K562 (cell line): ENCODE measurements around the gene ZDHHC14. TPM values are rescaled to one million over a fixed set of nuclear protein-coding genes. Genes with fewer than 3 reads are reported as not detected.

Experiments used
- ATAC-seq: fragments of 200-7000 bp; cut with Tn5 transposase; 3 replicates; pipeline ENCODE4 v1.9.1; 2020; ENCODE audit warnings: moderate library complexity
- BruUV-seq: library from RNA; stranded (reverse); fragments of 400-500 nt; replicated peaks from 2 replicates; lab custom pipeline; 2021; lab: Mats Ljungman, UMichigan
- CTCF ChIA-PET: fragments of 300-600 bp; formaldehyde crosslinking; extraction: SDS; loops from one replicate; lab custom pipeline; 2021; ENCODE audit warnings: low intra/inter-chr PET ratio; lab: Yijun Ruan, JAX
- POLR2A ChIA-PET: fragments of 300-600, 350-650 bp; sonication (Branson Sonifier 250); formaldehyde crosslinking; extraction: SDS; loops from one replicate; lab custom pipeline; 2021; ENCODE audit warnings: antibody characterized with exemption, inconsistent platforms; lab: Yijun Ruan, JAX
- DNase-seq, 4 experiments: peaks; one replicate each; pipeline versions ENCODE4 v3.0.0 to v3.0.0-alpha.2; 2011 to 2018; ENCODE audit warnings: low spot score in 3 of 4, mixed read lengths in 3 of 4; ENCODE audit errors: extremely low read depth in 1 of 4
- FAIRE-seq: peaks from 2 replicates; lab custom pipeline; 2011; peaks lifted over from hg19 to GRCh38; lab: Jason Lieb, UNC
- H2AFZ ChIP-seq: 2 replicates; pipeline ENCODE4 v1.6.0; 2011; ENCODE audit warnings: low read depth, low read length, control low read depth, inconsistent platforms
- H3K27ac ChIP-seq: fragments of 200-600 bp; 3 replicates; pipeline ENCODE4 v1.8.0; 2011; ENCODE audit warnings: low read depth, mild to moderate bottlenecking, control low read depth, inconsistent platforms, low read length, moderate library complexity, mixed read lengths; ENCODE audit errors: extremely low read depth
- H3K27me3 ChIP-seq, 2 experiments: fragments of 300-600 bp in 1 of 2; 2 replicates in 1 of 2; 3 replicates in 1 of 2; pipeline versions ENCODE4 v1.6.0 to v1.8.0; 2011; ENCODE audit warnings: inconsistent platforms in 2 of 2, low read length in 2 of 2, mild to moderate bottlenecking in 1 of 2, mixed read lengths in 1 of 2, moderate library complexity in 1 of 2; ENCODE audit not compliant: control insufficient read depth in 2 of 2, insufficient read depth in 2 of 2
- H3K36me3 ChIP-seq: fragments of 300-600 bp; 3 replicates; pipeline ENCODE4 v1.8.0; 2011; ENCODE audit warnings: mild to moderate bottlenecking, low read length, inconsistent platforms; ENCODE audit not compliant: control insufficient read depth, insufficient read depth
- H3K4me1 ChIP-seq, 2 experiments: fragments of 200-600 bp in 1 of 2; replicated peaks in 1 of 2; 2 replicates in 1 of 2; 3 replicates in 1 of 2; pipeline versions ENCODE4 v1.5.1 to v1.8.0; 2011; ENCODE audit warnings: inconsistent platforms in 2 of 2, low read length in 2 of 2, mild to moderate bottlenecking in 1 of 2, mixed read lengths in 1 of 2, moderate library complexity in 1 of 2; ENCODE audit not compliant: control insufficient read depth in 2 of 2, insufficient read depth in 2 of 2
- H3K4me2 ChIP-seq: 2 replicates; pipeline ENCODE4 v1.6.1; 2011; ENCODE audit warnings: low read length, control low read depth, inconsistent platforms, mixed read lengths; ENCODE audit not compliant: insufficient read depth
- H3K4me3 ChIP-seq: fragments of 200-600 bp; sonication (generic), shearing (Covaris generic); 2 replicates; pipeline ENCODE4 v1.5.1; 2016; ENCODE audit warnings: control low read depth, inconsistent platforms
- H3K79me2 ChIP-seq: fragments of 200-600 bp; 3 replicates; pipeline ENCODE4 v1.8.0; 2011; ENCODE audit warnings: low read length, inconsistent platforms; ENCODE audit not compliant: control insufficient read depth, insufficient read depth
- H3K9ac ChIP-seq, 2 experiments: 2 replicates each; pipeline versions ENCODE4 v1.6.0 to v1.6.1; 2011; ENCODE audit warnings: low read depth in 2 of 2, low read length in 2 of 2, control low read depth in 1 of 2, inconsistent platforms in 1 of 2, mild to moderate bottlenecking in 1 of 2, mixed read lengths in 1 of 2; ENCODE audit not compliant: insufficient read depth in 1 of 2
- H3K9me1 ChIP-seq: one replicate; pipeline ENCODE4 v1.6.0; 2011; ENCODE audit warnings: inconsistent platforms, mild to moderate bottlenecking, low read length, moderate library complexity; ENCODE audit not compliant: control insufficient read depth, insufficient read depth
- H3K9me3 ChIP-seq: replicated peaks from 2 replicates; pipeline ENCODE4 v1.5.1; 2011; ENCODE audit warnings: low read depth, low read length, inconsistent platforms; ENCODE audit not compliant: control insufficient read depth, insufficient read depth
- H4K20me1 ChIP-seq: replicated peaks from 2 replicates; pipeline ENCODE4 v1.6.1; 2011; ENCODE audit warnings: low read length, inconsistent platforms, mixed read lengths; ENCODE audit not compliant: control insufficient read depth, insufficient read depth
- ASH1L ChIP-seq: fragments of 450-650 bp; IDR thresholded peaks from 2 replicates; pipeline ENCODE4 v1.6.1; 2018; ENCODE audit warnings: borderline replicate concordance, mild to moderate bottlenecking, low read depth; ENCODE audit not compliant: partially characterized antibody
- CBX2 ChIP-seq: fragments of 200-600 bp; sonication (generic); IDR thresholded peaks from one replicate; pipeline ENCODE4 v1.6.1; 2012; ENCODE audit warnings: mild to moderate bottlenecking, low read length, inconsistent platforms; ENCODE audit not compliant: insufficient read depth, poor library complexity, severe bottlenecking
- CCNT2 ChIP-seq: IDR thresholded peaks from 2 replicates; pipeline ENCODE4 v1.6.1; 2011; ENCODE audit warnings: borderline replicate concordance, low read depth, mild to moderate bottlenecking, moderate library complexity, mixed read lengths, low read length; ENCODE audit not compliant: insufficient read length; ENCODE audit errors: extremely low read depth
- DMBX1 ChIP-seq: fragments of 250-450 bp; sonication (Bioruptor Pico); IDR thresholded peaks from 2 replicates; pipeline ENCODE4 v1.8.0; 2022; ENCODE audit warnings: inconsistent platforms, mild to moderate bottlenecking, moderate library complexity, borderline replicate concordance
- KLF1 ChIP-seq: fragments of 450-650 bp; IDR thresholded peaks from 2 replicates; pipeline ENCODE4 v1.6.1; 2016; ENCODE audit warnings: missing genetic modification characterization, missing compliant biosample characterization
- MCM5 ChIP-seq: fragments of 450-650 bp; IDR thresholded peaks from 2 replicates; pipeline ENCODE4 v1.6.1; 2016; ENCODE audit warnings: low read depth
- NR4A1 ChIP-seq, 2 experiments: fragments of 250-450 bp in 1 of 2; fragments of 450-650 bp in 1 of 2; sonication (Bioruptor Pico) in 1 of 2; IDR thresholded peaks; 2 replicates each; pipeline versions ENCODE4 v1.4.0 to v1.6.1; 2016 to 2020; ENCODE audit warnings: mild to moderate bottlenecking in 2 of 2, missing compliant biosample characterization in 1 of 2, missing genetic modification characterization in 1 of 2, moderate library complexity in 1 of 2
- PHF21A ChIP-seq: fragments of 450-650 bp; IDR thresholded peaks from 2 replicates; pipeline ENCODE4 v1.6.1; 2017; ENCODE audit warnings: low read depth, borderline replicate concordance
- TRIM25 ChIP-seq: fragments of 450-650 bp; IDR thresholded peaks from 2 replicates; pipeline ENCODE4 v1.7.0; 2016; ENCODE audit warnings: borderline replicate concordance
- XRCC4 ChIP-seq: IDR thresholded peaks from one replicate; pipeline ENCODE4 v1.6.1; 2011; ENCODE audit not compliant: insufficient read depth, insufficient read length; ENCODE audit errors: extremely low read depth
- ZNF224 ChIP-seq: sonication (generic); formaldehyde crosslinking; IDR thresholded peaks from 2 replicates; pipeline ENCODE4 v1.8.0; 2022; ENCODE audit warnings: mild to moderate bottlenecking, missing genetic modification reagents
- ZNF316 ChIP-seq: fragments of 450-650 bp; IDR thresholded peaks from 2 replicates; pipeline ENCODE4 v1.6.1; 2016
- WGBS: fragments of 100-300 bp; shearing (Covaris generic); methylation state at CpG from one replicate; pipeline ENCODE4 v1.1.6; 2016; ENCODE audit warnings: low coverage, mixed read lengths; ENCODE audit not compliant: insufficient coverage; ENCODE audit errors: missing lambda C conversion rate; 5-methylcytosine and 5-hydroxymethylcytosine counted together
- in situ Hi-C: fragments of 300-500 bp; cut with MboI; formaldehyde crosslinking; loops from 4 replicates; pipeline ENCODE4 v1.15.0; 2018; ENCODE audit warnings: inconsistent platforms, mixed read lengths
- intact Hi-C: fragments of 100-400 bp; cut with micrococcal nuclease; formaldehyde crosslinking; loops from 2 replicates; pipeline ENCODE4 v1.14.2; 2022
- polyA plus RNA-seq, 8 experiments: library from polyadenylated mRNA; depleted of rRNA in 4 of 8; stranded (reverse) in 5 of 8; unstranded in 3 of 8; fragments of >200 nt; fragmentation: Nextera tagmentation in 2 of 8; fragmentation: Illumina TruSeq in 1 of 8; extraction: Ambion mirVana in 2 of 8; extraction: Trizol in 1 of 8; gene quantifications; 2 replicates each; pipeline versions ENCODE4 v1.2.1 to v1.2.3, GENCODE V29; 2011 to 2014; ENCODE audit warnings: inconsistent platforms in 1 of 8, missing spikeins in 1 of 8
- total RNA-seq, 7 experiments: library from RNA; depleted of rRNA in 6 of 7; stranded (reverse); fragments of >200 nt in 6 of 7; fragmentation: Illumina TruSeq in 2 of 7; extraction: Trizol in 2 of 7; gene quantifications; 2 replicates each; pipeline versions ENCODE4 v1.2.1 to v1.2.3, GENCODE V29; 2011 to 2021; ENCODE audit warnings: low replicate concordance in 1 of 7
- TF ChIP-seq, protein P1 (sequence below): sonication (generic); formaldehyde crosslinking; IDR thresholded peaks from 2 replicates; pipeline ENCODE4 v1.8.1; 2023; ENCODE audit warnings: mild to moderate bottlenecking, missing genetic modification reagents

ZDHHC14 gene
- total and polyA plus RNA-seq, 9 of the 15 experiments (the other 6 are each of a cell fraction or from before 2014, with no cell fraction given), result 0.92 to 23.1 (median 13.8) TPM

- Histone ChIP-seq H3K9me3 (no peaks in the 10 kb centered on the region), H3K79me2 (peaks cover 16% of the 10 kb centered on the region; the same call in 2 of the 3 replicates), H3K27me3 (no peaks in the 10 kb centered on the region), H3K27ac (no peak overlapping the region), H4K20me1 (no peaks in the 10 kb centered on the region), H3K9me1 (no peaks in the 10 kb centered on the region), H3K4me1 (peaks cover 21 to 28% of the 10 kb centered on the region in 2 experiments; a peak in 4 of 5 replicates), H3K9ac (no peak overlapping the region), H3K36me3 (no peaks in the 10 kb centered on the region), H3K4me2 (no peak overlapping the region), H2AFZ (no peak overlapping the region), H3K4me3 (no peak overlapping the region)
- in situ Hi-C loops (no loop called here), intact Hi-C loops (no loop called here)
- 86% methylated on average over 11 of the region's 12 CpGs for WGBS
- POLR2A ChIA-PET, result no interaction called here
- CTCF ChIA-PET, result no interaction called here
- FAIRE-seq (no peak), DNase-seq (no peak), ATAC-seq (no peak)
- TF ChIP-seq ZNF316 (peak; percentile 62; the same call in 1 of the 2 replicates), MCM5 (no peak), ASH1L (no peak)
- TF ChIP-seq, protein P1, sequence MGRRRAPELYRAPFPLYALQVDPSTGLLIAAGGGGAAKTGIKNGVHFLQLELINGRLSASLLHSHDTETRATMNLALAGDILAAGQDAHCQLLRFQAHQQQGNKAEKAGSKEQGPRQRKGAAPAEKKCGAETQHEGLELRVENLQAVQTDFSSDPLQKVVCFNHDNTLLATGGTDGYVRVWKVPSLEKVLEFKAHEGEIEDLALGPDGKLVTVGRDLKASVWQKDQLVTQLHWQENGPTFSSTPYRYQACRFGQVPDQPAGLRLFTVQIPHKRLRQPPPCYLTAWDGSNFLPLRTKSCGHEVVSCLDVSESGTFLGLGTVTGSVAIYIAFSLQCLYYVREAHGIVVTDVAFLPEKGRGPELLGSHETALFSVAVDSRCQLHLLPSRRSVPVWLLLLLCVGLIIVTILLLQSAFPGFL (CRISPR knock-in tag), result no peak
- BruUV-seq, result no TSS peak
These were observed 111.3 kb downstream of the ZDHHC14 start for GRCh38 chr6:157492249-157492648.

DNA sequence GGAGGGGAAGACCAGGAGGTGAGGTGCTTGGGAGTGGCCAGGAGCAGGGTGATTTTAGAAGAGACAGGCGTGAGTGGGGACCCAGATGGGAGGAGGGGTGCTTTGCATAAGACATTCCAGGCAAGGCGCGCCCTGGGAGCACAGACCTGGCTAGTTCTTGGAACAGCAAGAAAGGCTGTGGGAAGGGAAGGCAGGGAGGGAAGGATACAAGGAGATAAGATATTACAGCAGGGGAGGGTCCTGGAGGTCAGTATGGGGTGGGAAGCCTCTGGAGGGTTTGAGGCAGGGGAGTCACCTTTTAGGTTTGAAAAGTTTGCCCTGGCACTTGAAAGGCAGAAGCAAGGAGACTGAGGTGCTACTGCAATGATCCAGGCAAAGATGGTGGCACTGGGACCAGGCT is 111.8 kb downstream of the ZDHHC14 start:
- H3K9me3 ChIP-seq, result no peaks in the 10 kb centered on the region
- no peak overlapping the region for H3K4me3 ChIP-seq
- no peak overlapping the region for H3K27ac ChIP-seq
- no peaks in the 10 kb centered on the region for H3K9me1 ChIP-seq
- ChIA-PET CTCF (no interaction called here), POLR2A (no interaction called here)
- FAIRE-seq, result no peak
- intact Hi-C loops (no loop called here), in situ Hi-C loops (no loop called here)
- no peaks in the 10 kb centered on the region for H3K27me3 ChIP-seq
- WGBS, result 80% methylated on average over 3 of the region's 3 CpGs
- H3K36me3 ChIP-seq, result no peaks in the 10 kb centered on the region
- H3K4me1 ChIP-seq, result peaks cover 20 to 24% of the 10 kb centered on the region in 2 experiments; a peak in 4 of 5 replicates
- DNase-seq, result no peak
- no peaks in the 10 kb centered on the region for H4K20me1 ChIP-seq
- no peak overlapping the region for H2AFZ ChIP-seq
- no peak overlapping the region for H3K4me2 ChIP-seq
- no peak for ATAC-seq
- no TSS peak for BruUV-seq
- H3K9ac ChIP-seq, result no peak overlapping the region
- H3K79me2 ChIP-seq, result peaks cover 16% of the 10 kb centered on the region; the same call in 2 of the 3 replicates
- TF ChIP-seq XRCC4 (no peak), KLF1 (no peak), DMBX1 (CRISPR knock-in tag) (no peak), TRIM25 (no peak), NR4A1 (CRISPR knock-in tag; IDR thresholded peaks at IDR 0.05) (no peak), NR4A1 (tag; IDR thresholded peaks at IDR 0.05) (no peak), PHF21A (no peak), ZNF224 (CRISPR knock-in tag) (no peak), CBX2 (no peak), CCNT2 (no peak)
